HG03039 (cell line): ENCODE data around the gene STAT1.

Experiments used
- ATAC-seq: cut with Tn5 transposase; IDR thresholded peaks from one replicate; pipeline ENCODE4 v1.9.1; 2021; ENCODE audit warnings: mild to moderate bottlenecking, moderate library complexity; ENCODE audit not compliant: unreplicated experiment

The STAT1 gene

GRCh38 chr2:191032588-191033429, 18.8 kb upstream of the STAT1 start:
- ATAC-seq: no peak

GRCh38 chr2:191031256-191031655, 17.3 kb upstream of the STAT1 start:
- no peak for ATAC-seq

GRCh38 chr2:191030521-191031154, 16.7 kb upstream of the STAT1 start:
- peak; percentile 88 for ATAC-seq

GRCh38 chr2:191029280-191029950, 15.4 kb upstream of the STAT1 start:
- no peak for ATAC-seq

- no peak for ATAC-seq
Measured at GRCh38 chr2:191026377-191026776, 12.4 kb upstream of the STAT1 start.

- no peak for ATAC-seq
Measured at GRCh38 chr2:191025135-191025534, 11.2 kb upstream of the STAT1 start.

- ATAC-seq: no peak
Measured at GRCh38 chr2:191023235-191023679, 9.3 kb upstream of the STAT1 start.

GRCh38 chr2:191020742-191021381, 6.9 kb upstream of the STAT1 start:
- peak; percentile 16 for ATAC-seq

- ATAC-seq: peak; percentile 75
Measured at GRCh38 chr2:191020221-191020741, 6.3 kb upstream of the STAT1 start.

GRCh38 chr2:191019376-191019775, 5.4 kb upstream of the STAT1 start:
- no peak for ATAC-seq

GRCh38 chr2:191018643-191019119, 4.7 kb upstream of the STAT1 start:
- no peak for ATAC-seq

GRCh38 chr2:191018048-191018447, 4.1 kb upstream of the STAT1 start:
- no peak for ATAC-seq

GRCh38 chr2:191015831-191016230, 1.9 kb upstream of the STAT1 start:
- no peak for ATAC-seq

GRCh38 chr2:191015239-191015638, 1.3 kb upstream of the STAT1 start:
- no peak for ATAC-seq

- ATAC-seq: peak; percentile 1
Measured at GRCh38 chr2:191014653-191015020, 666 bp upstream of the STAT1 start.

- no peak for ATAC-seq
Measured at GRCh38 chr2:191013682-191013931, 364 bp downstream of the STAT1 start.

GRCh38 chr2:191012845-191013681, 908 bp downstream of the STAT1 start:
- no peak for ATAC-seq

- no peak for ATAC-seq
Measured at GRCh38 chr2:191012346-191012745, 1.6 kb downstream of the STAT1 start.

- ATAC-seq: no peak
Measured at GRCh38 chr2:191010887-191011885, 2.8 kb downstream of the STAT1 start.
